A673 (cell line): Measurements from ENCODE around the gene ATXN7L3B. TPM values are rescaled to one million over a fixed set of nuclear protein-coding genes. Genes with fewer than 3 reads are reported as not detected.

Experiments
- BruUV-seq: library from RNA; stranded (reverse); fragments of 400-500 nt; replicated peaks from 2 replicates; lab custom pipeline; 2021; lab: Mats Ljungman, UMichigan
- CTCF ChIA-PET: fragments of 300-600 bp; sonication (Branson Sonifier 250); formaldehyde crosslinking; loops from one replicate; lab custom pipeline; 2022; ENCODE audit warnings: antibody characterized with exemption; lab: Charles Lee
- POLR2A ChIA-PET: fragments of 300-600 bp; sonication (Branson Sonifier 250); formaldehyde crosslinking; loops from one replicate; lab custom pipeline; 2022; ENCODE audit warnings: antibody characterized with exemption; ENCODE audit not compliant: low non-redundant PET; lab: Charles Lee
- DNase-seq: peaks from one replicate; pipeline ENCODE4 v3.0.0-alpha.2; 2015; ENCODE audit warnings: low spot score
- H3K27ac ChIP-seq: fragments of 200-600 bp; sonication (generic); 2 replicates; pipeline ENCODE4 v1.5.1; 2016; ENCODE audit warnings: mixed run types, low read depth, mild to moderate bottlenecking, mixed read lengths, antibody characterized with exemption, low read length; ENCODE audit not compliant: poor library complexity, severe bottlenecking
- H3K27me3 ChIP-seq: fragments of 200-600 bp; sonication (generic); replicated peaks from 2 replicates; pipeline ENCODE4 v1.6.1; 2017; ENCODE audit warnings: mixed run types, low read depth, mild to moderate bottlenecking, mixed read lengths, antibody characterized with exemption, low read length; ENCODE audit not compliant: insufficient read depth, poor library complexity
- H3K36me3 ChIP-seq: fragments of 200-600 bp; sonication (generic); 2 replicates; pipeline ENCODE4 v1.6.1; 2016; ENCODE audit warnings: mixed run types, mild to moderate bottlenecking, mixed read lengths, antibody characterized with exemption, low read length; ENCODE audit not compliant: insufficient read depth, poor library complexity, severe bottlenecking
- H3K4me1 ChIP-seq: fragments of 200-600 bp; sonication (generic); 2 replicates; pipeline ENCODE4 v1.6.1; 2017; ENCODE audit warnings: mixed run types, mild to moderate bottlenecking, mixed read lengths, antibody characterized with exemption, low read length; ENCODE audit not compliant: insufficient read depth, poor library complexity, severe bottlenecking
- H3K4me3 ChIP-seq: fragments of 200-600 bp; sonication (generic); 2 replicates; pipeline ENCODE4 v1.5.1; 2016; ENCODE audit warnings: low read depth, mixed run types, mild to moderate bottlenecking, mixed read lengths, low read length; ENCODE audit not compliant: poor library complexity, severe bottlenecking
- H3K9me3 ChIP-seq: fragments of 200-600 bp; sonication (generic); 2 replicates; pipeline ENCODE4 v1.6.1; 2016; ENCODE audit warnings: mixed run types, low read depth, mild to moderate bottlenecking, mixed read lengths, antibody characterized with exemption, low read length; ENCODE audit not compliant: poor library complexity, severe bottlenecking
- EZH2 ChIP-seq: fragments of 200-600 bp; sonication (generic); IDR thresholded peaks from 2 replicates; pipeline ENCODE4 v1.6.1; 2017; ENCODE audit warnings: borderline replicate concordance, low read depth, mild to moderate bottlenecking, mixed read lengths, antibody characterized with exemption, low read length; ENCODE audit not compliant: poor library complexity, severe bottlenecking
- intact Hi-C: fragments of 100-400 bp; cut with micrococcal nuclease; formaldehyde crosslinking; loops from one replicate; pipeline ENCODE4 v1.10.0; 2022; ENCODE audit not compliant: unreplicated experiment
- total RNA-seq: library from RNA; stranded (reverse); gene quantifications from 2 replicates; pipeline ENCODE4 v1.2.3, GENCODE V29; 2021
- TF ChIP-seq, protein P1 (sequence below): fragments of 300-800, 200-600 bp; sonication (generic); conservative IDR thresholded peaks from 2 replicates; pipeline ENCODE4 v1.5.1; 2017; ENCODE audit warnings: low read depth, mild to moderate bottlenecking, antibody characterized with exemption, low read length, moderate library complexity, mixed read lengths

Gene ATXN7L3B
- total RNA-seq, 1 experiment from 2014 or later: 42.2 TPM

DNA sequence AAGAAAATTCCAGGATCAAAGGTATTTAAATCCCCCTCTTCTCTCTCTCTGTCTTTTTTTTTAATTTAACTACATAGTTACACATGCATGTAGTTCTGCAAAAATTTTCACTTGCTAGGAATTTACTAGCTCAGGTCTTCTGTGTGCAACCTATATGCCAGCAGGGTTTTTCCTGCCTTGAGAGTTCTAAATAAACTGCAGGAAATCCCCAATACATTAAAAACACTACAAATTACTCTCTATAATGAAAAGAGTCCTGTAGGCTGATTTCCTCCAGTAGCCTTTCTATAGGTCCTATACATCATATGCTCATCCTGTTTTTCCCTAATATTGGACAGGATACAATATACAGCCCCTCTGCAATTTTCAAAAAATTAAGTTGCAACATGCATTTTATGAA, 27.7 kb upstream of the ATXN7L3B start:
- Histone ChIP-seq H3K9me3 (no peaks in the 10 kb centered on the region), H3K27ac (peak overlapping the region; percentile 22), H3K36me3 (no peaks in the 10 kb centered on the region), H3K4me1 (peaks cover 6% of the 10 kb centered on the region), H3K27me3 (no peaks in the 10 kb centered on the region), H3K4me3 (no peak overlapping the region)
- TF ChIP-seq EZH2: no peak
- TF ChIP-seq, protein P1, sequence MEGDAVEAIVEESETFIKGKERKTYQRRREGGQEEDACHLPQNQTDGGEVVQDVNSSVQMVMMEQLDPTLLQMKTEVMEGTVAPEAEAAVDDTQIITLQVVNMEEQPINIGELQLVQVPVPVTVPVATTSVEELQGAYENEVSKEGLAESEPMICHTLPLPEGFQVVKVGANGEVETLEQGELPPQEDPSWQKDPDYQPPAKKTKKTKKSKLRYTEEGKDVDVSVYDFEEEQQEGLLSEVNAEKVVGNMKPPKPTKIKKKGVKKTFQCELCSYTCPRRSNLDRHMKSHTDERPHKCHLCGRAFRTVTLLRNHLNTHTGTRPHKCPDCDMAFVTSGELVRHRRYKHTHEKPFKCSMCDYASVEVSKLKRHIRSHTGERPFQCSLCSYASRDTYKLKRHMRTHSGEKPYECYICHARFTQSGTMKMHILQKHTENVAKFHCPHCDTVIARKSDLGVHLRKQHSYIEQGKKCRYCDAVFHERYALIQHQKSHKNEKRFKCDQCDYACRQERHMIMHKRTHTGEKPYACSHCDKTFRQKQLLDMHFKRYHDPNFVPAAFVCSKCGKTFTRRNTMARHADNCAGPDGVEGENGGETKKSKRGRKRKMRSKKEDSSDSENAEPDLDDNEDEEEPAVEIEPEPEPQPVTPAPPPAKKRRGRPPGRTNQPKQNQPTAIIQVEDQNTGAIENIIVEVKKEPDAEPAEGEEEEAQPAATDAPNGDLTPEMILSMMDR: no peak
- DNase-seq: peak; percentile 85
- ChIA-PET POLR2A (interaction anchor here (0.6 kb wide), 1 partner anchor 192 kb away, joined by 4 read pairs; no protein-coding TSS in a partner anchor), CTCF (interaction anchor here (0.6 kb wide), 1 partner anchor 30 kb away, joined by 3 read pairs; no protein-coding TSS in a partner anchor)
- BruUV-seq: no TSS peak
- intact Hi-C loops: no loop called here

DNA sequence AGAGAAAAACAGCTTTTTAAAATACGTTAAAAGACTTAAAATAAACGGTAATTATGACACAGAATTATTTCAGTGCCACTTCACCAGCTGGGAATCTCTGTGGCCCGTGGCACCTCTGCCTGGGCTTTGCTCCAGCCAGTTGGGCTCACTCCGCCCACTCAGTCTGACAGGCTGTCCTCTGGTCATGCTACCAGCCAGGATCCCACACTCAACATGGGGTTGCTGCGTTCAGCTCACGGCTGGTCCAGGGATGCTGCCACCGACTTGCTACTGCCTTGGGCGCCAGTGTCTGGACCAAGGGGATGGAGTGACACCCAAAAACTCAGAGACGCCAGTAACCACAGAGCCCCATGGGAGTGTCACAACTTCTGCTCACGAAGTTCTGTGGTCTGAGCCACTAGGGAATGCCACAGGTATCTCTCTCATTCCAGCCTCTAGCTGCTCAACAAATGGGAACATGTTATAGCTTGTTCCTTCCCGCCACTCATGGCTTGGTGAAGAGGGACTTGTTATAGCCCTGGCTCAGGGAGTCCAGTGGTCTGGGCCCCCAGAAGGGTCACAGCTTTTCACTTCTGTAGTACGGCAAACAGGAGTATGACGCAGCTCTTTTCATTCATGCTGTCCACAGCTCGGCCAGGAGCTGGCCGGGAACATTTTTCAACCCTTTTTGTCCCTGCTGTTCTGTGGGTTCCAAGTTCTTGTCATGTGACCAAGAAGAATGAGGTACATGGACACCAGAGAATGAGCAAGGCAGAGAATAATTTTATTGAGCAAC, 23.4 kb upstream of the ATXN7L3B start:
- ChIA-PET CTCF (no interaction called here), POLR2A (no interaction called here)
- TF ChIP-seq EZH2: no peak
- TF ChIP-seq, protein P1: no peak
- intact Hi-C loops: no loop called here
- H3K9me3 ChIP-seq: no peaks in the 10 kb centered on the region
- peaks cover 6% of the 10 kb centered on the region for H3K4me1 ChIP-seq
- H3K27me3 ChIP-seq: no peaks in the 10 kb centered on the region
- H3K36me3 ChIP-seq: no peaks in the 10 kb centered on the region
- no peak overlapping the region for H3K4me3 ChIP-seq
- no TSS peak for BruUV-seq
- no peak overlapping the region for H3K27ac ChIP-seq
- no peak for DNase-seq

DNA sequence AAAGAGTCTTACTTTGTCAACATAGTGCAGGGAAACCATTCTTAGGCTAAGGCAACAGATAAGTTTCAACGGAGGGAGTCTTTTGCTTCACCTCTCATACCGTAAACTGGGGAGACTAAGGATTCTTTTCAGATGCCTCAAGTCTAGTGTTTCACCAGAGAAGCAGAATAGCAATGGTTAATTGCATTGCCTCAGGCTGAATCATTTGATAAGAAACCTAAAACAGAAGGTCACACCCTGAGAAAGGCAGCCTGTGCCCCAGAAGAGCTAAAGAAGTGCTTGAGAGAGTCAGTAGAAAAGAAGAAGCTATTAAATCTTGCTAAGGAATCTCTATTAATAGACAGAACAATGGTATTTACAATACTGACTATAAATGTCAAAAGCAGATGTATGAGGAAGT, 21.8 kb upstream of the ATXN7L3B start:
- H3K27ac ChIP-seq: no peak overlapping the region
- no peaks in the 10 kb centered on the region for H3K4me1 ChIP-seq
- H3K36me3 ChIP-seq: no peaks in the 10 kb centered on the region
- no peak for TF ChIP-seq EZH2
- TF ChIP-seq, protein P1: no peak
- no TSS peak for BruUV-seq
- no peaks in the 10 kb centered on the region for H3K27me3 ChIP-seq
- ChIA-PET POLR2A (no interaction called here), CTCF (no interaction called here)
- H3K9me3 ChIP-seq: no peaks in the 10 kb centered on the region
- no peak for DNase-seq
- intact Hi-C loops: no loop called here
- H3K4me3 ChIP-seq: no peak overlapping the region
